Measurements from ENCODE around the gene GNG12. TPM values are rescaled to one million over a fixed set of nuclear protein-coding genes. Genes with fewer than 3 reads are reported as not detected.

GNG12 gene
- total RNA-seq, 1 donor from 2014 or later = 33.9 TPM

- peak overlapping the region in 2 of 3 donors; percentile 52 to 59 for H3K4me3 ChIP-seq (ENCODE audit: low read length in 3 of 3)
Measured at GRCh38 chr1:67683766-67684525, 149.3 kb downstream of the GNG12 start.

GRCh38 chr1:67683316-67683715, 150.0 kb downstream of the GNG12 start:
- Histone ChIP-seq H3K27ac (ENCODE audit: low read depth, low read length) (peak overlapping the region; percentile 98), H3K9ac (ENCODE audit: low read depth in 1 of 3, low read length in 3 of 3) (no peak overlapping the region), H3K27me3 (ENCODE audit: control insufficient read depth in 3 of 3, insufficient read depth in 3 of 3, low read length in 3 of 3) (no peaks in the 10 kb centered on the region), H3K4me1 (ENCODE audit: control insufficient read depth in 3 of 3, insufficient read depth in 3 of 3, low read length in 3 of 3) (peaks cover 16 to 23% (median 22%) of the 10 kb centered on the region in 3 donors), H3K9me3 (ENCODE audit: control insufficient read depth in 3 of 3, low read length in 3 of 3) (no peaks in the 10 kb centered on the region), H3K4me3 (ENCODE audit: low read length in 3 of 3) (no peak overlapping the region), H3K36me3 (ENCODE audit: control insufficient read depth in 3 of 3, insufficient read depth in 3 of 3, low read length in 3 of 3) (peaks cover 0 to 9% (median 4%) of the 10 kb centered on the region in 3 donors)

More at GRCh38 chr1:67683766-67684525, 149.3 kb downstream of the GNG12 start:
- H3K9ac ChIP-seq (ENCODE audit: low read depth in 1 of 3, low read length in 3 of 3) = peak overlapping the region; percentile 47 to 72 (median 66)
- H3K27ac ChIP-seq (ENCODE audit: low read depth, low read length) = peak overlapping the region; percentile 98
- peaks cover 16 to 26% (median 23%) of the 10 kb centered on the region in 3 donors for H3K4me1 ChIP-seq (ENCODE audit: control insufficient read depth in 3 of 3, insufficient read depth in 3 of 3, low read length in 3 of 3)
- H3K27me3 ChIP-seq (ENCODE audit: control insufficient read depth in 3 of 3, insufficient read depth in 3 of 3, low read length in 3 of 3) = no peaks in the 10 kb centered on the region
- no peaks in the 10 kb centered on the region for H3K9me3 ChIP-seq (ENCODE audit: control insufficient read depth in 3 of 3, low read length in 3 of 3)
- peaks cover 0 to 15% (median 7%) of the 10 kb centered on the region in 3 donors for H3K36me3 ChIP-seq (ENCODE audit: control insufficient read depth in 3 of 3, insufficient read depth in 3 of 3, low read length in 3 of 3)

DNA sequence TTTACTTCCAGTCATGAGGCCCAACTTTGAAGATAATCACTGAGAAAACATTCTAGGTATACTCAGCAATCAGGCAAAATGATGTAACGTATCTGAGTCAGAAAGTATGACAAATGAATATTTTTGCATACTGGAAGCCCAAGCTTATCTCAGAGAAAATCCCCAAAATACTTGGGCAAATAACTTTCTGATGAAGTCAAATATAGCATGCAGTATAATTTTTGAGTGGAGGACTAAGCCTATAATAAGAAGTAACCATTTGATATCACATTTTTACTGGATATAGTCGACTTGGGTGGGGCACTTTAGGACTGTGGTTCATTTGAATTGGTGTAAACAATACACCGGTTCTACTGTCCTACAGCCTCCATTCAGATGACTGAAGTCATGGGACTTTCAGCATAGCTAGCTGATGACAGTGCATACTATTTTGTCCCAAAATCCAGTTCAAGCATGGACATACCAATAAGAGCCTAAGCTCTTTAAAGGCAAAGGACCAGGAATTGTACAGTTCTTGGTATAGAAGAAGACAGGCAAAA, 150.5 kb downstream of the GNG12 start:
- Histone ChIP-seq H3K4me3 (ENCODE audit: low read length in 3 of 3) (no peak overlapping the region), H3K4me1 (ENCODE audit: control insufficient read depth in 3 of 3, insufficient read depth in 3 of 3, low read length in 3 of 3) (peaks cover 16 to 20% (median 20%) of the 10 kb centered on the region in 3 donors), H3K27me3 (ENCODE audit: control insufficient read depth in 3 of 3, insufficient read depth in 3 of 3, low read length in 3 of 3) (no peaks in the 10 kb centered on the region), H3K27ac (ENCODE audit: low read depth, low read length) (no peak overlapping the region), H3K9me3 (ENCODE audit: control insufficient read depth in 3 of 3, low read length in 3 of 3) (no peaks in the 10 kb centered on the region), H3K36me3 (ENCODE audit: control insufficient read depth in 3 of 3, insufficient read depth in 3 of 3, low read length in 3 of 3) (peaks cover 0 to 3% (median 2%) of the 10 kb centered on the region in 3 donors), H3K9ac (ENCODE audit: low read depth in 1 of 3, low read length in 3 of 3) (no peak overlapping the region)

DNA sequence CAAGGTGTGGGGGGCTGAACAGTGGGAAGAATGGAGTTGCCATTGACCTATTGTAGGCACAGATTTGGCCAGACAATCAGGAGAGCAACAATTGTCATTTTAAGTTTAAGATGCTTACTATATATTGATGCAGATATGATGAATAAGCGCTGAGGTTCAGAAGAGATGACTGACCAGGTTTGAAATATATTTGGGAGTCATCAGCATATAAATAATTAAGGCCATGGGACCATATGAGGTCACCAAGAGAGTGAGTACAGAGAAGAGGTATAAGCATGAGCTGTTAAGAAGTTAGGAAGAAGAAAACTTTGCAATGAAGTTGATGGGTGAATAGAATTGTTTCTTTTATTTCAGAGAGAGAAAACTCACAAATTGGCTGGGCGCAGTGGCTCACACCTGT, 152.8 kb downstream of the GNG12 start:
- Histone ChIP-seq H3K27me3 (ENCODE audit: control insufficient read depth in 3 of 3, insufficient read depth in 3 of 3, low read length in 3 of 3) (no peaks in the 10 kb centered on the region), H3K9ac (ENCODE audit: low read depth in 1 of 3, low read length in 3 of 3) (no peak overlapping the region), H3K4me1 (ENCODE audit: control insufficient read depth in 3 of 3, insufficient read depth in 3 of 3, low read length in 3 of 3) (peaks cover 5 to 9% (median 6%) of the 10 kb centered on the region in 3 donors), H3K36me3 (ENCODE audit: control insufficient read depth in 3 of 3, insufficient read depth in 3 of 3, low read length in 3 of 3) (no peaks in the 10 kb centered on the region), H3K27ac (ENCODE audit: low read depth, low read length) (no peak overlapping the region), H3K9me3 (ENCODE audit: control insufficient read depth in 3 of 3, low read length in 3 of 3) (no peaks in the 10 kb centered on the region), H3K4me3 (ENCODE audit: low read length in 3 of 3) (no peak overlapping the region)

- no peak overlapping the region for H3K27ac ChIP-seq (ENCODE audit: low read depth, low read length)
- H3K36me3 ChIP-seq (ENCODE audit: control insufficient read depth in 3 of 3, insufficient read depth in 3 of 3, low read length in 3 of 3) = no peaks in the 10 kb centered on the region
- no peaks in the 10 kb centered on the region for H3K9me3 ChIP-seq (ENCODE audit: control insufficient read depth in 3 of 3, low read length in 3 of 3)
- peaks cover 9 to 12% (median 11%) of the 10 kb centered on the region in 3 donors for H3K4me1 ChIP-seq (ENCODE audit: control insufficient read depth in 3 of 3, insufficient read depth in 3 of 3, low read length in 3 of 3)
- no peak overlapping the region for H3K9ac ChIP-seq (ENCODE audit: low read depth in 1 of 3, low read length in 3 of 3)
- H3K4me3 ChIP-seq (ENCODE audit: low read length in 3 of 3) = no peak overlapping the region
- no peaks in the 10 kb centered on the region for H3K27me3 ChIP-seq (ENCODE audit: control insufficient read depth in 3 of 3, insufficient read depth in 3 of 3, low read length in 3 of 3)
Measured at GRCh38 chr1:67679691-67680090, 153.6 kb downstream of the GNG12 start.

DNA sequence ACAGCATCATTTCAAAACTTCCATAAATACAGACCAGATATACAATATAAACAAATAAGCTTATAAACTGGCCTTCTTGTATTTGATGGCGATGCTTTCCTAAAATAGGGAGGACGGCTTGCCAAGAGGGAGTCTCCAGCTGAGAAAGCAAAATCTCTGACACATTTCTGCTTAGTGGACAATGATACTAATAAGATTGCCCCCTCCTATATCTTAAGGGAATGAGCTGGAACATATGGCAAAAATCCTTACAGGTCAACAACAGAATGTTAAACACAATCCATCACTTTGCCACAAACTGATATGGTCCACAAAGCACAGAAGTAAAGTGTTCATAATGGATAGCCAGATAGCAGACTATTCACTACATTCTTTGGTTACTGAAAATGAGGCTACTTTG, 155.3 kb downstream of the GNG12 start:
- Histone ChIP-seq H3K36me3 (ENCODE audit: control insufficient read depth in 3 of 3, insufficient read depth in 3 of 3, low read length in 3 of 3) (no peaks in the 10 kb centered on the region), H3K4me3 (ENCODE audit: low read length in 3 of 3) (no peak overlapping the region), H3K9ac (ENCODE audit: low read depth in 1 of 3, low read length in 3 of 3) (no peak overlapping the region), H3K27ac (ENCODE audit: low read depth, low read length) (no peak overlapping the region), H3K4me1 (ENCODE audit: control insufficient read depth in 3 of 3, insufficient read depth in 3 of 3, low read length in 3 of 3) (peaks cover 9 to 11% (median 9%) of the 10 kb centered on the region in 3 donors), H3K27me3 (ENCODE audit: control insufficient read depth in 3 of 3, insufficient read depth in 3 of 3, low read length in 3 of 3) (no peaks in the 10 kb centered on the region), H3K9me3 (ENCODE audit: control insufficient read depth in 3 of 3, low read length in 3 of 3) (no peaks in the 10 kb centered on the region)

- Histone ChIP-seq H3K9ac (ENCODE audit: low read depth in 1 of 3, low read length in 3 of 3) (no peak overlapping the region), H3K27me3 (ENCODE audit: control insufficient read depth in 3 of 3, insufficient read depth in 3 of 3, low read length in 3 of 3) (no peaks in the 10 kb centered on the region), H3K4me3 (ENCODE audit: low read length in 3 of 3) (no peak overlapping the region), H3K27ac (ENCODE audit: low read depth, low read length) (no peak overlapping the region), H3K4me1 (ENCODE audit: control insufficient read depth in 3 of 3, insufficient read depth in 3 of 3, low read length in 3 of 3) (peaks cover 9 to 11% (median 9%) of the 10 kb centered on the region in 3 donors), H3K9me3 (ENCODE audit: control insufficient read depth in 3 of 3, low read length in 3 of 3) (no peaks in the 10 kb centered on the region), H3K36me3 (ENCODE audit: control insufficient read depth in 3 of 3, insufficient read depth in 3 of 3, low read length in 3 of 3) (no peaks in the 10 kb centered on the region)
Measured at GRCh38 chr1:67677408-67677807, 155.9 kb downstream of the GNG12 start.

- Histone ChIP-seq H3K9me3 (ENCODE audit: control insufficient read depth in 3 of 3, low read length in 3 of 3) (no peaks in the 10 kb centered on the region), H3K27me3 (ENCODE audit: control insufficient read depth in 3 of 3, insufficient read depth in 3 of 3, low read length in 3 of 3) (no peaks in the 10 kb centered on the region), H3K27ac (ENCODE audit: low read depth, low read length) (no peak overlapping the region), H3K36me3 (ENCODE audit: control insufficient read depth in 3 of 3, insufficient read depth in 3 of 3, low read length in 3 of 3) (no peaks in the 10 kb centered on the region), H3K9ac (ENCODE audit: low read depth in 1 of 3, low read length in 3 of 3) (peak overlapping the region in 1 of 3 donors; percentile 40), H3K4me3 (ENCODE audit: low read length in 3 of 3) (no peak overlapping the region), H3K4me1 (ENCODE audit: control insufficient read depth in 3 of 3, insufficient read depth in 3 of 3, low read length in 3 of 3) (peaks cover 9 to 11% (median 9%) of the 10 kb centered on the region in 3 donors)
Measured at GRCh38 chr1:67676946-67677345, 156.3 kb downstream of the GNG12 start.

- Histone ChIP-seq H3K27ac (ENCODE audit: low read depth, low read length) (no peak overlapping the region), H3K9me3 (ENCODE audit: control insufficient read depth in 3 of 3, low read length in 3 of 3) (no peaks in the 10 kb centered on the region), H3K27me3 (ENCODE audit: control insufficient read depth in 3 of 3, insufficient read depth in 3 of 3, low read length in 3 of 3) (no peaks in the 10 kb centered on the region), H3K4me3 (ENCODE audit: low read length in 3 of 3) (no peak overlapping the region), H3K4me1 (ENCODE audit: control insufficient read depth in 3 of 3, insufficient read depth in 3 of 3, low read length in 3 of 3) (peaks cover 9 to 11% (median 9%) of the 10 kb centered on the region in 3 donors), H3K9ac (ENCODE audit: low read depth in 1 of 3, low read length in 3 of 3) (no peak overlapping the region), H3K36me3 (ENCODE audit: control insufficient read depth in 3 of 3, insufficient read depth in 3 of 3, low read length in 3 of 3) (no peaks in the 10 kb centered on the region)
Measured at GRCh38 chr1:67676287-67676686, 157.0 kb downstream of the GNG12 start.

GRCh38 chr1:67675800-67676199, 157.5 kb downstream of the GNG12 start:
- Histone ChIP-seq H3K27ac (ENCODE audit: low read depth, low read length) (no peak overlapping the region), H3K4me1 (ENCODE audit: control insufficient read depth in 3 of 3, insufficient read depth in 3 of 3, low read length in 3 of 3) (peaks cover 9 to 11% (median 9%) of the 10 kb centered on the region in 3 donors), H3K4me3 (ENCODE audit: low read length in 3 of 3) (no peak overlapping the region), H3K9me3 (ENCODE audit: control insufficient read depth in 3 of 3, low read length in 3 of 3) (no peaks in the 10 kb centered on the region), H3K9ac (ENCODE audit: low read depth in 1 of 3, low read length in 3 of 3) (no peak overlapping the region), H3K27me3 (ENCODE audit: control insufficient read depth in 3 of 3, insufficient read depth in 3 of 3, low read length in 3 of 3) (no peaks in the 10 kb centered on the region), H3K36me3 (ENCODE audit: control insufficient read depth in 3 of 3, insufficient read depth in 3 of 3, low read length in 3 of 3) (no peaks in the 10 kb centered on the region)
